HepG2 (cell line): Measurements from ENCODE around the gene FMNL2. TPM values are rescaled to one million over a fixed set of nuclear protein-coding genes. Genes with fewer than 3 reads are reported as not detected.

Source experiments
- EZH2 ChIP-seq: conservative IDR thresholded peaks from 2 replicates; pipeline ENCODE4 v1.6.1; 2012; ENCODE audit warnings: mild to moderate bottlenecking, low read depth, low read length, moderate library complexity
- MATR3 ChIP-seq: sonication (generic); formaldehyde crosslinking; IDR thresholded peaks from 2 replicates; pipeline ENCODE4 v1.4.0; 2020; ENCODE audit warnings: missing genetic modification reagents
- NR2F1 ChIP-seq, 2 experiments: fragments of 450-650 bp in 1 of 2; formaldehyde crosslinking in 1 of 2; IDR thresholded peaks; 2 replicates each; pipeline versions ENCODE4 v1.5.0 to v1.6.1; 2016 to 2020; ENCODE audit warnings: mild to moderate bottlenecking in 1 of 2, missing compliant biosample characterization in 1 of 2, missing genetic modification reagents in 1 of 2, moderate library complexity in 1 of 2
- PPARG ChIP-seq: conservative IDR thresholded peaks from 2 replicates; pipeline ENCODE4 v1.6.1; 2016; ENCODE audit warnings: missing biosample characterization, missing genetic modification reagents
- SIX1 ChIP-seq: sonication (generic); formaldehyde crosslinking; IDR thresholded peaks from 2 replicates; pipeline ENCODE4 v1.4.0; 2020; ENCODE audit warnings: missing genetic modification reagents, borderline replicate concordance
- ZNF10 ChIP-seq: sonication (generic); formaldehyde crosslinking; IDR thresholded peaks from 2 replicates; pipeline ENCODE4 v1.4.0; 2020; ENCODE audit warnings: mild to moderate bottlenecking, low read depth, missing genetic modification reagents, borderline replicate concordance
- ZNF282 ChIP-seq: fragments of 450-650 bp; IDR thresholded peaks from 2 replicates; pipeline ENCODE4 v1.6.1; 2018; ENCODE audit not compliant: partially characterized antibody
- ZNF605 ChIP-seq: sonication (generic); formaldehyde crosslinking; IDR thresholded peaks from 2 replicates; pipeline ENCODE4 v1.8.0; 2022; ENCODE audit warnings: mild to moderate bottlenecking, missing genetic modification reagents
- ZNF891 ChIP-seq: sonication (generic); formaldehyde crosslinking; IDR thresholded peaks from 2 replicates; pipeline ENCODE4 v1.5.0; 2020; ENCODE audit warnings: mild to moderate bottlenecking, missing genetic modification reagents
- ZSCAN20 ChIP-seq: sonication (generic); formaldehyde crosslinking; IDR thresholded peaks from 2 replicates; pipeline ENCODE4 v1.4.0; 2020; ENCODE audit warnings: missing genetic modification reagents, mild to moderate bottlenecking, borderline replicate concordance
- polyA plus RNA-seq, 8 experiments: library from polyadenylated mRNA; depleted of rRNA in 3 of 8; stranded (reverse) in 7 of 8; unstranded in 1 of 8; fragments of >200 nt; fragmentation: Illumina TruSeq in 4 of 8; extraction: Trizol in 4 of 8; gene quantifications; 2 replicates each; pipeline versions ENCODE4 v1.2.1 to v1.2.3, GENCODE V29; 2011 to 2016; ENCODE audit warnings: low read depth in 4 of 8, missing spikeins in 1 of 8, mixed read lengths in 1 of 8; ENCODE audit not compliant: insufficient read depth in 1 of 8
- total RNA-seq, 5 experiments: library from RNA; depleted of rRNA; stranded (reverse); fragments of >200 nt; fragmentation: Illumina TruSeq; extraction: Trizol; gene quantifications; 2 replicates each; pipeline ENCODE4 v1.2.3, GENCODE V29; 2016; ENCODE audit warnings: low read depth in 1 of 5
- TF ChIP-seq, protein P1 (sequence below): sonication (generic); formaldehyde crosslinking; IDR thresholded peaks from 2 replicates; pipeline ENCODE4 v1.4.0; 2020; ENCODE audit warnings: missing genetic modification reagents
- TF ChIP-seq, protein P2 (sequence below): sonication (generic); formaldehyde crosslinking; IDR thresholded peaks from 2 replicates; pipeline ENCODE4 v1.8.1; 2023; ENCODE audit warnings: mild to moderate bottlenecking, missing genetic modification reagents
- TF ChIP-seq, protein P3 (sequence below): IDR thresholded peaks from 2 replicates; pipeline ENCODE4 v1.6.1; 2016; ENCODE audit warnings: missing compliant biosample characterization, missing genetic modification reagents, borderline replicate concordance
- TF ChIP-seq, protein P4 (sequence below): IDR thresholded peaks from 2 replicates; pipeline ENCODE4 v1.4.0; 2020; ENCODE audit warnings: mild to moderate bottlenecking, missing genetic modification reagents
- TF ChIP-seq, protein P5 (sequence below): sonication (generic); formaldehyde crosslinking; IDR thresholded peaks from 2 replicates; pipeline ENCODE4 v1.8.0; 2022; ENCODE audit warnings: missing genetic modification reagents, mild to moderate bottlenecking, inconsistent platforms, borderline replicate concordance
- TF ChIP-seq, protein P6 (sequence below): sonication (generic); formaldehyde crosslinking; IDR thresholded peaks from 2 replicates; pipeline ENCODE4 v1.4.0; 2020; ENCODE audit warnings: mild to moderate bottlenecking, missing genetic modification reagents

Gene FMNL2
- total and polyA plus RNA-seq, 2 of the 13 experiments (the other 11 are each of a cell fraction or from before 2014, with no cell fraction given) = 66.5 to 67.7 TPM

DNA sequence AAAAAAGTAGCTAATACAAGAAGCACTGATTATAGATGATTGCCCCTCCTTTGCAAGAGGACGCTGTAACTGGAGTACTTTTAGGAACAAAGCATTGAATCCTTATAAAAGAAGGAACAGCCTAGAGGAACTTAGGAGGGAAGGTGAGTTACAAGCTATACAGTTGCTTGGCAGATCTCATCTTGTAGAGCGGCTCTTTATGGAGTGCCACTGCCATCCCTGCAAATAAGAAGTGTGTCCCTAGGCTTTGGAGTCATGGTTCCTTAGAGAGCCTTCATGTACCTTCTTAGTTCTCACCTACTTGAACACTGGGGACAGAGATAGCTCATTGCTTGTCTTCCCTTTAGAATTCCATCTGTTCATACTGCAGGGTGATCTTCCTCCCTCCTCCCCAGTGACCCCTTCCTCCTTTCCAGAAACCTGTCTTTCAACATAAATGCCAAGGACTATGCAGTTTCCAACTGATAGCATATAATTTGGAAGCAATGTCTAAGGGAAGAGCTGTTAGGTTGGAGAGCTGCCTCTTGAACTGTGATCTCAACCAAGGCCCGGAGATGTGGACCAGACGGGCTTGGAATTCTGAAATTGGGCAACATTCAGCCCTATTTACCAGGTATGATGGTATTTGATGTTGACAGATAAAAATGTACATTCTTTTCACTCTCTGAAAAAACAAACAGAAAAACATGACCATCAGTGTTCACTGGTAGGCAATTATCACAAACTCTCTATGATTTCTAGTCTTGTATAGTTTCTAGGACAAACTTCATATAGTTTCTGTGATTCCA, 7.5 kb downstream of the FMNL2 start (continued):
- no peak for TF ChIP-seq ZNF282
- TF ChIP-seq, protein P1, sequence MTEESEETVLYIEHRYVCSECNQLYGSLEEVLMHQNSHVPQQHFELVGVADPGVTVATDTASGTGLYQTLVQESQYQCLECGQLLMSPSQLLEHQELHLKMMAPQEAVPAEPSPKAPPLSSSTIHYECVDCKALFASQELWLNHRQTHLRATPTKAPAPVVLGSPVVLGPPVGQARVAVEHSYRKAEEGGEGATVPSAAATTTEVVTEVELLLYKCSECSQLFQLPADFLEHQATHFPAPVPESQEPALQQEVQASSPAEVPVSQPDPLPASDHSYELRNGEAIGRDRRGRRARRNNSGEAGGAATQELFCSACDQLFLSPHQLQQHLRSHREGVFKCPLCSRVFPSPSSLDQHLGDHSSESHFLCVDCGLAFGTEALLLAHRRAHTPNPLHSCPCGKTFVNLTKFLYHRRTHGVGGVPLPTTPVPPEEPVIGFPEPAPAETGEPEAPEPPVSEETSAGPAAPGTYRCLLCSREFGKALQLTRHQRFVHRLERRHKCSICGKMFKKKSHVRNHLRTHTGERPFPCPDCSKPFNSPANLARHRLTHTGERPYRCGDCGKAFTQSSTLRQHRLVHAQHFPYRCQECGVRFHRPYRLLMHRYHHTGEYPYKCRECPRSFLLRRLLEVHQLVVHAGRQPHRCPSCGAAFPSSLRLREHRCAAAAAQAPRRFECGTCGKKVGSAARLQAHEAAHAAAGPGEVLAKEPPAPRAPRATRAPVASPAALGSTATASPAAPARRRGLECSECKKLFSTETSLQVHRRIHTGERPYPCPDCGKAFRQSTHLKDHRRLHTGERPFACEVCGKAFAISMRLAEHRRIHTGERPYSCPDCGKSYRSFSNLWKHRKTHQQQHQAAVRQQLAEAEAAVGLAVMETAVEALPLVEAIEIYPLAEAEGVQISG (CRISPR knock-in tag) = no peak
- TF ChIP-seq, protein P2, sequence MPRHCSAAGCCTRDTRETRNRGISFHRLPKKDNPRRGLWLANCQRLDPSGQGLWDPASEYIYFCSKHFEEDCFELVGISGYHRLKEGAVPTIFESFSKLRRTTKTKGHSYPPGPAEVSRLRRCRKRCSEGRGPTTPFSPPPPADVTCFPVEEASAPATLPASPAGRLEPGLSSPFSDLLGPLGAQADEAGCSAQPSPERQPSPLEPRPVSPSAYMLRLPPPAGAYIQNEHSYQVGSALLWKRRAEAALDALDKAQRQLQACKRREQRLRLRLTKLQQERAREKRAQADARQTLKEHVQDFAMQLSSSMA (CRISPR knock-in tag) = no peak
- no peak for TF ChIP-seq ZNF10 (CRISPR knock-in tag)
- TF ChIP-seq EZH2 = no peak
- no peak for TF ChIP-seq SIX1 (CRISPR knock-in tag)
- TF ChIP-seq ZNF891 (CRISPR knock-in tag) = no peak
- no peak for TF ChIP-seq NR2F1 (CRISPR knock-in tag; IDR thresholded peaks at IDR 0.05)
- TF ChIP-seq, protein P3, sequence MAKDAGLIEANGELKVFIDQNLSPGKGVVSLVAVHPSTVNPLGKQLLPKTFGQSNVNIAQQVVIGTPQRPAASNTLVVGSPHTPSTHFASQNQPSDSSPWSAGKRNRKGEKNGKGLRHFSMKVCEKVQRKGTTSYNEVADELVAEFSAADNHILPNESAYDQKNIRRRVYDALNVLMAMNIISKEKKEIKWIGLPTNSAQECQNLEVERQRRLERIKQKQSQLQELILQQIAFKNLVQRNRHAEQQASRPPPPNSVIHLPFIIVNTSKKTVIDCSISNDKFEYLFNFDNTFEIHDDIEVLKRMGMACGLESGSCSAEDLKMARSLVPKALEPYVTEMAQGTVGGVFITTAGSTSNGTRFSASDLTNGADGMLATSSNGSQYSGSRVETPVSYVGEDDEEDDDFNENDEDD (CRISPR knock-in tag) = no peak
- TF ChIP-seq ZSCAN20 = no peak
- TF ChIP-seq ZNF605 (CRISPR knock-in tag) = no peak
- TF ChIP-seq MATR3 (CRISPR knock-in tag) = no peak
- TF ChIP-seq PPARG = no peak
- TF ChIP-seq, protein P4, sequence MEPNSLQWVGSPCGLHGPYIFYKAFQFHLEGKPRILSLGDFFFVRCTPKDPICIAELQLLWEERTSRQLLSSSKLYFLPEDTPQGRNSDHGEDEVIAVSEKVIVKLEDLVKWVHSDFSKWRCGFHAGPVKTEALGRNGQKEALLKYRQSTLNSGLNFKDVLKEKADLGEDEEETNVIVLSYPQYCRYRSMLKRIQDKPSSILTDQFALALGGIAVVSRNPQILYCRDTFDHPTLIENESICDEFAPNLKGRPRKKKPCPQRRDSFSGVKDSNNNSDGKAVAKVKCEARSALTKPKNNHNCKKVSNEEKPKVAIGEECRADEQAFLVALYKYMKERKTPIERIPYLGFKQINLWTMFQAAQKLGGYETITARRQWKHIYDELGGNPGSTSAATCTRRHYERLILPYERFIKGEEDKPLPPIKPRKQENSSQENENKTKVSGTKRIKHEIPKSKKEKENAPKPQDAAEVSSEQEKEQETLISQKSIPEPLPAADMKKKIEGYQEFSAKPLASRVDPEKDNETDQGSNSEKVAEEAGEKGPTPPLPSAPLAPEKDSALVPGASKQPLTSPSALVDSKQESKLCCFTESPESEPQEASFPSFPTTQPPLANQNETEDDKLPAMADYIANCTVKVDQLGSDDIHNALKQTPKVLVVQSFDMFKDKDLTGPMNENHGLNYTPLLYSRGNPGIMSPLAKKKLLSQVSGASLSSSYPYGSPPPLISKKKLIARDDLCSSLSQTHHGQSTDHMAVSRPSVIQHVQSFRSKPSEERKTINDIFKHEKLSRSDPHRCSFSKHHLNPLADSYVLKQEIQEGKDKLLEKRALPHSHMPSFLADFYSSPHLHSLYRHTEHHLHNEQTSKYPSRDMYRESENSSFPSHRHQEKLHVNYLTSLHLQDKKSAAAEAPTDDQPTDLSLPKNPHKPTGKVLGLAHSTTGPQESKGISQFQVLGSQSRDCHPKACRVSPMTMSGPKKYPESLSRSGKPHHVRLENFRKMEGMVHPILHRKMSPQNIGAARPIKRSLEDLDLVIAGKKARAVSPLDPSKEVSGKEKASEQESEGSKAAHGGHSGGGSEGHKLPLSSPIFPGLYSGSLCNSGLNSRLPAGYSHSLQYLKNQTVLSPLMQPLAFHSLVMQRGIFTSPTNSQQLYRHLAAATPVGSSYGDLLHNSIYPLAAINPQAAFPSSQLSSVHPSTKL = peak; percentile 40; the same call in 1 of the 2 replicates
- TF ChIP-seq, protein P5, sequence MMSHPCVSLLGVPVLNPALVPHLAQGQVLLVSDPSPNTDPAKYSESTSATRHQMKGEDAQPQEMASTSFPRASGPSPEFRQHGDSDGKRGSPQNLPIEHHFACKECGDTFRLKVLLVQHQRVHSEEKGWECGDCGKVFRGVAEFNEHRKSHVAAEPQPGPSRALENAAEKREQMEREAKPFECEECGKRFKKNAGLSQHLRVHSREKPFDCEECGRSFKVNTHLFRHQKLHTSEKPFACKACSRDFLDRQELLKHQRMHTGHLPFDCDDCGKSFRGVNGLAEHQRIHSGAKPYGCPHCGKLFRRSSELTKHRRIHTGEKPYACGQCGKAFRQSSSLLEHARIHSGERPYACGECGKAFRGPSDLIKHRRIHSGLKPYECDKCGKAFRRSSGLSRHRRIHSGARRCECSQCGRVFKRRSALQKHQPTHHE (CRISPR knock-in tag) = no peak
- TF ChIP-seq, protein P6, sequence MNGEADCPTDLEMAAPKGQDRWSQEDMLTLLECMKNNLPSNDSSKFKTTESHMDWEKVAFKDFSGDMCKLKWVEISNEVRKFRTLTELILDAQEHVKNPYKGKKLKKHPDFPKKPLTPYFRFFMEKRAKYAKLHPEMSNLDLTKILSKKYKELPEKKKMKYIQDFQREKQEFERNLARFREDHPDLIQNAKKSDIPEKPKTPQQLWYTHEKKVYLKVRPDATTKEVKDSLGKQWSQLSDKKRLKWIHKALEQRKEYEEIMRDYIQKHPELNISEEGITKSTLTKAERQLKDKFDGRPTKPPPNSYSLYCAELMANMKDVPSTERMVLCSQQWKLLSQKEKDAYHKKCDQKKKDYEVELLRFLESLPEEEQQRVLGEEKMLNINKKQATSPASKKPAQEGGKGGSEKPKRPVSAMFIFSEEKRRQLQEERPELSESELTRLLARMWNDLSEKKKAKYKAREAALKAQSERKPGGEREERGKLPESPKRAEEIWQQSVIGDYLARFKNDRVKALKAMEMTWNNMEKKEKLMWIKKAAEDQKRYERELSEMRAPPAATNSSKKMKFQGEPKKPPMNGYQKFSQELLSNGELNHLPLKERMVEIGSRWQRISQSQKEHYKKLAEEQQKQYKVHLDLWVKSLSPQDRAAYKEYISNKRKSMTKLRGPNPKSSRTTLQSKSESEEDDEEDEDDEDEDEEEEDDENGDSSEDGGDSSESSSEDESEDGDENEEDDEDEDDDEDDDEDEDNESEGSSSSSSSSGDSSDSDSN (CRISPR knock-in tag) = no peak
